IMR-90 (cell line): ENCODE data around the gene AKAP7.

ENCODE experiments used
- BHLHE40 ChIP-seq: fragments of 150-350 bp; IDR thresholded peaks from 2 replicates; pipeline ENCODE4 v1.6.1; 2016; ENCODE audit warnings: mild to moderate bottlenecking, low read depth, low read length
- CEBPB ChIP-seq: IDR thresholded peaks from 2 replicates; pipeline ENCODE4 v1.6.1; 2012; ENCODE audit warnings: low read depth, low read length, improper control_type of control experiment
- CTCF ChIP-seq: conservative IDR thresholded peaks from 2 replicates; pipeline ENCODE4 v1.5.1; 2012; ENCODE audit warnings: mild to moderate bottlenecking, low read depth, low read length, improper control_type of control experiment
- ELK1 ChIP-seq: fragments of 150-350 bp; IDR thresholded peaks from 2 replicates; pipeline ENCODE4 v1.6.1; 2016; ENCODE audit warnings: low read depth, mild to moderate bottlenecking, low read length, moderate library complexity, borderline replicate concordance
- FOS ChIP-seq: fragments of 150-350 bp; IDR thresholded peaks from 2 replicates; pipeline ENCODE4 v1.6.1; 2016; ENCODE audit warnings: low read depth, low read length
- MAZ ChIP-seq: IDR thresholded peaks from 2 replicates; pipeline ENCODE4 v1.6.1; 2012; ENCODE audit warnings: low read depth, mild to moderate bottlenecking, low read length, improper control_type of control experiment, moderate library complexity, borderline replicate concordance
- MXI1 ChIP-seq: IDR thresholded peaks from 2 replicates; pipeline ENCODE4 v1.6.1; 2012; ENCODE audit warnings: low read depth, mild to moderate bottlenecking, low read length, moderate library complexity, borderline replicate concordance
- POLR2A ChIP-seq: IDR thresholded peaks from 2 replicates; pipeline ENCODE4 v1.6.1; 2012; ENCODE audit warnings: mild to moderate bottlenecking, low read depth, low read length
- RAD21 ChIP-seq: IDR thresholded peaks from 2 replicates; pipeline ENCODE4 v1.6.1; 2012; ENCODE audit warnings: low read length, improper control_type of control experiment
- RCOR1 ChIP-seq: IDR thresholded peaks from 2 replicates; pipeline ENCODE4 v1.6.1; 2012; ENCODE audit warnings: mild to moderate bottlenecking, low read length, improper control_type of control experiment; ENCODE audit not compliant: insufficient replicate concordance
- SMC3 ChIP-seq: fragments of 150-350 bp; IDR thresholded peaks from 2 replicates; pipeline ENCODE4 v1.6.1; 2016; ENCODE audit warnings: low read depth, mild to moderate bottlenecking, antibody characterized with exemption, low read length, moderate library complexity
- TF ChIP-seq, protein P1 (sequence below): fragments of 150-350 bp; IDR thresholded peaks from 2 replicates; pipeline ENCODE4 v1.6.1; 2017; ENCODE audit warnings: mild to moderate bottlenecking, antibody characterized with exemption, low read length, low read depth

DNA sequence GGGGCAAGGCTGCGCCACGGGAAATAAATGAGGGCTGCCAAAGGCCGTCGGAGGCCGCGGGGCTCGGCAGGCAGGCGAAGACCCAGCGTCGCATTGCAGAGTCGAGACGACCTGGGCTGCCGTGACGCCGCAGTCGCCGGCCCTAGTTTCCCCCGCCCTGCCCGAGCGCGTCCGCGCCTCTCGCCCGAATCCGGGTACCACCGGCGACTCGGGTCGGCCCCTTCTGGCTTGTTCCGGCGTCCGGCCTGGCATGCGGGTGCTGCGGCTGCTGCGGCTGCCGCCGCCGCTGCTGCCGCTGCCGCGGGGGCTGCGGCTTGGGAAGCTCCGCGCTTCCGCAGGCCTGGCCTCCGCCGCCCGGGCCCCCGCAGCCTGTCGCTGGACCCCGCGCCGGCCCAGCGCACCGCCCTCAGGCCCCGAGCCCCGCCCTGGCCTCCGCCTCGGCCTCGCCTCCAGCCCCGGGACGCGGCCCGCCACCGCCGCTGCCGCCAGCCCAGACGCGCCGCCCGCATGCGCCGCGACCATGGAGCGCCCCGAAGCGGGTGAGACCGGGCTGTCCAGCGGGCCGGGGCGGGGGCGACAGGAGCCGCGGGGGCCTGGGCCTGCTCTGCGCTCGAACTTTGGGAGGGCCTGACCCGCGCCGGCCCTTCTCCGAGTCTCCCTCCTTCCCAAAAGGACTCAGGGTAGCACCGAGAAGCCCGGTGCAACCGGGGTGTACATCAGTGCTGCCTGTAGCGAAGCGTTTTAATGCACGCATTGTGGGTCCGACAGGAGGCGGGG is at the start of gene AKAP7:
- TF ChIP-seq POLR2A (no peak), MXI1 (0 out of 2 replicates have a peak, but pooled peaks have one; percentile 26), CEBPB (no peak), SMC3 (no peak), CTCF (no peak), MAZ (no peak), RAD21 (no peak), ELK1 (no peak), RCOR1 (no peak), BHLHE40 (no peak), FOS (no peak)
- TF ChIP-seq, protein P1, sequence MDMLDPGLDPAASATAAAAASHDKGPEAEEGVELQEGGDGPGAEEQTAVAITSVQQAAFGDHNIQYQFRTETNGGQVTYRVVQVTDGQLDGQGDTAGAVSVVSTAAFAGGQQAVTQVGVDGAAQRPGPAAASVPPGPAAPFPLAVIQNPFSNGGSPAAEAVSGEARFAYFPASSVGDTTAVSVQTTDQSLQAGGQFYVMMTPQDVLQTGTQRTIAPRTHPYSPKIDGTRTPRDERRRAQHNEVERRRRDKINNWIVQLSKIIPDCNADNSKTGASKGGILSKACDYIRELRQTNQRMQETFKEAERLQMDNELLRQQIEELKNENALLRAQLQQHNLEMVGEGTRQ = no peak
